Measurements from ENCODE around the gene TM7SF2. TPM values are rescaled to one million over a fixed set of nuclear protein-coding genes. Genes with fewer than 3 reads are reported as not detected.

The TM7SF2 gene
- total and polyA plus RNA-seq, 2 of the 13 experiments (the other 11 are each of a cell fraction or from before 2014, with no cell fraction given): 56.0 to 66.9 TPM

- TF ChIP-seq ZNF512 (CRISPR knock-in tag; IDR thresholded peaks at IDR 0.05) (0 out of 2 replicates have a peak, but pooled peaks have one; percentile 37), ZNF644 (CRISPR knock-in tag; IDR thresholded peaks at IDR 0.05; ENCODE audit: low read depth) (no peak), TCF7 (IDR thresholded peaks at IDR 0.05; ENCODE audit: low read depth) (no peak), FOXK1 (CRISPR knock-in tag; IDR thresholded peaks at IDR 0.05; ENCODE audit: borderline replicate concordance, low read depth) (0 out of 2 replicates have a peak, but pooled peaks have one; percentile 53), NR2F1 (CRISPR knock-in tag; IDR thresholded peaks at IDR 0.05) (no peak), SNAPC5 (CRISPR knock-in tag; IDR thresholded peaks at IDR 0.05; ENCODE audit: borderline replicate concordance) (0 out of 2 replicates have a peak, but pooled peaks have one; percentile 28), ZNF501 (CRISPR knock-in tag; IDR thresholded peaks at IDR 0.05) (no peak), PAXIP1 (CRISPR knock-in tag; conservative IDR thresholded peaks at IDR 0.05) (0 out of 2 replicates have a peak, but pooled peaks have one; percentile 35), BCL6 (CRISPR knock-in tag; IDR thresholded peaks at IDR 0.05) (no peak), STAT6 (CRISPR knock-in tag; IDR thresholded peaks at IDR 0.05; ENCODE audit: borderline replicate concordance) (no peak), ZZZ3 (CRISPR knock-in tag; IDR thresholded peaks at IDR 0.05; ENCODE audit: borderline replicate concordance) (0 out of 2 replicates have a peak, but pooled peaks have one; percentile 42), ZBTB38 (CRISPR knock-in tag; IDR thresholded peaks at IDR 0.05) (peak; percentile 35; the same call in 1 of the 2 replicates), JUN (CRISPR knock-in tag; IDR thresholded peaks at IDR 0.05) (peak; percentile 24; the same call in 1 of the 2 replicates), ZNF704 (CRISPR knock-in tag; IDR thresholded peaks at IDR 0.05; ENCODE audit: borderline replicate concordance) (no peak)
Measured at GRCh38 chr11:65111159-65111743, 421 bp upstream of the TM7SF2 start (continued).

All from HepG2 (cell line).